Measurements from ENCODE around the gene PPP1R13B. TPM values are rescaled to one million over a fixed set of nuclear protein-coding genes. Genes with fewer than 3 reads are reported as not detected.

The PPP1R13B gene
- total RNA-seq, 1 experiment from 2014 or later = 5.6 TPM

GRCh38 chr14:103884854-103885253 lies 37.5 kb upstream of the PPP1R13B start:
- Histone ChIP-seq H3K4me3 (no peak overlapping the region), H3K27me3 (no peaks in the 10 kb centered on the region), H3K9me3 (no peaks in the 10 kb centered on the region), H3K36me3 (no peaks in the 10 kb centered on the region)
- DNase-seq = no peak

- Histone ChIP-seq H3K27me3 (no peaks in the 10 kb centered on the region), H3K4me3 (no peak overlapping the region), H3K36me3 (no peaks in the 10 kb centered on the region), H3K9me3 (no peaks in the 10 kb centered on the region)
- no peak for DNase-seq
Measured at GRCh38 chr14:103883263-103883523, 35.8 kb upstream of the PPP1R13B start.

GRCh38 chr14:103882503-103883262 lies 35.3 kb upstream of the PPP1R13B start:
- no peak overlapping the region for H3K4me3 ChIP-seq
- H3K9me3 ChIP-seq = no peaks in the 10 kb centered on the region
- no peak for DNase-seq
- no peaks in the 10 kb centered on the region for H3K36me3 ChIP-seq
- H3K27me3 ChIP-seq = no peaks in the 10 kb centered on the region

- Histone ChIP-seq H3K9me3 (no peaks in the 10 kb centered on the region), H3K36me3 (no peaks in the 10 kb centered on the region), H3K27me3 (no peaks in the 10 kb centered on the region), H3K4me3 (no peak overlapping the region)
- DNase-seq = no peak
Measured at GRCh38 chr14:103881268-103882201, 34.2 kb upstream of the PPP1R13B start.

GRCh38 chr14:103880348-103881267 lies 33.2 kb upstream of the PPP1R13B start:
- H3K9me3 ChIP-seq = no peaks in the 10 kb centered on the region
- peak; percentile 52 for DNase-seq
- H3K27me3 ChIP-seq = no peaks in the 10 kb centered on the region
- H3K36me3 ChIP-seq = no peaks in the 10 kb centered on the region
- H3K4me3 ChIP-seq = no peak overlapping the region

- peak; percentile 59 for DNase-seq
- Histone ChIP-seq H3K36me3 (no peaks in the 10 kb centered on the region), H3K9me3 (no peaks in the 10 kb centered on the region), H3K27me3 (no peaks in the 10 kb centered on the region), H3K4me3 (no peak overlapping the region)
Measured at GRCh38 chr14:103879570-103880347, 32.4 kb upstream of the PPP1R13B start.

- H3K36me3 ChIP-seq = no peaks in the 10 kb centered on the region
- H3K4me3 ChIP-seq = no peak overlapping the region
- H3K27me3 ChIP-seq = no peaks in the 10 kb centered on the region
- H3K9me3 ChIP-seq = no peaks in the 10 kb centered on the region
- no peak for DNase-seq
Measured at GRCh38 chr14:103879118-103879569, 31.8 kb upstream of the PPP1R13B start.

- no peaks in the 10 kb centered on the region for H3K9me3 ChIP-seq
- no peaks in the 10 kb centered on the region for H3K27me3 ChIP-seq
- H3K36me3 ChIP-seq = no peaks in the 10 kb centered on the region
- no peak overlapping the region for H3K4me3 ChIP-seq
- DNase-seq = no peak
Measured at GRCh38 chr14:103878180-103878579, 30.8 kb upstream of the PPP1R13B start.

- Histone ChIP-seq H3K4me3 (no peak overlapping the region), H3K36me3 (no peaks in the 10 kb centered on the region), H3K27me3 (no peaks in the 10 kb centered on the region), H3K9me3 (no peaks in the 10 kb centered on the region)
- no peak for DNase-seq
Measured at GRCh38 chr14:103875010-103875409, 27.6 kb upstream of the PPP1R13B start.

- H3K9me3 ChIP-seq = no peaks in the 10 kb centered on the region
- H3K27me3 ChIP-seq = no peaks in the 10 kb centered on the region
- DNase-seq = no peak
- no peaks in the 10 kb centered on the region for H3K36me3 ChIP-seq
- H3K4me3 ChIP-seq = no peak overlapping the region
Measured at GRCh38 chr14:103872481-103873113, 25.2 kb upstream of the PPP1R13B start.

- no peaks in the 10 kb centered on the region for H3K27me3 ChIP-seq
- H3K9me3 ChIP-seq = no peaks in the 10 kb centered on the region
- H3K36me3 ChIP-seq = no peaks in the 10 kb centered on the region
- no peak for DNase-seq
- H3K4me3 ChIP-seq = no peak overlapping the region
Measured at GRCh38 chr14:103871596-103872480, 24.5 kb upstream of the PPP1R13B start.

- Histone ChIP-seq H3K36me3 (no peaks in the 10 kb centered on the region), H3K4me3 (no peak overlapping the region), H3K9me3 (no peaks in the 10 kb centered on the region), H3K27me3 (no peaks in the 10 kb centered on the region)
- no peak for DNase-seq
Measured at GRCh38 chr14:103870891-103871595, 23.7 kb upstream of the PPP1R13B start.

- no peak for DNase-seq
- Histone ChIP-seq H3K36me3 (no peaks in the 10 kb centered on the region), H3K27me3 (no peaks in the 10 kb centered on the region), H3K9me3 (no peaks in the 10 kb centered on the region), H3K4me3 (no peak overlapping the region)
Measured at GRCh38 chr14:103870144-103870876, 22.9 kb upstream of the PPP1R13B start.
